Metanephros (tissue), 2 donors: ENCODE results near the gene PEMT. TPM values are rescaled to one million over a fixed set of nuclear protein-coding genes. Genes with fewer than 3 reads are reported as not detected.

Experiments
- small RNA-seq: library from RNA; depleted of rRNA; stranded (forward); fragments of <200 nt; gene quantifications from one replicate; pipeline ENCODE3, GENCODE V24; 2014; ENCODE audit warnings: low replicate concordance
- total RNA-seq: library from RNA; depleted of rRNA; stranded (reverse); fragments of >200 nt; gene quantifications from one replicate; pipeline ENCODE4 v1.2.3, GENCODE V29; 2014

PEMT gene, protein sequence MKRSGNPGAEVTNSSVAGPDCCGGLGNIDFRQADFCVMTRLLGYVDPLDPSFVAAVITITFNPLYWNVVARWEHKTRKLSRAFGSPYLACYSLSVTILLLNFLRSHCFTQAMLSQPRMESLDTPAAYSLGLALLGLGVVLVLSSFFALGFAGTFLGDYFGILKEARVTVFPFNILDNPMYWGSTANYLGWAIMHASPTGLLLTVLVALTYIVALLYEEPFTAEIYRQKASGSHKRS
- total RNA-seq: 45.3 TPM

GRCh38 chr17:17591355-17592298 is at the start of gene PEMT:
TSS of gene PEMT (minus strand) at chr17:17591708. CDS start at chr17:17591626, 82 bp downstream.

DNA sequence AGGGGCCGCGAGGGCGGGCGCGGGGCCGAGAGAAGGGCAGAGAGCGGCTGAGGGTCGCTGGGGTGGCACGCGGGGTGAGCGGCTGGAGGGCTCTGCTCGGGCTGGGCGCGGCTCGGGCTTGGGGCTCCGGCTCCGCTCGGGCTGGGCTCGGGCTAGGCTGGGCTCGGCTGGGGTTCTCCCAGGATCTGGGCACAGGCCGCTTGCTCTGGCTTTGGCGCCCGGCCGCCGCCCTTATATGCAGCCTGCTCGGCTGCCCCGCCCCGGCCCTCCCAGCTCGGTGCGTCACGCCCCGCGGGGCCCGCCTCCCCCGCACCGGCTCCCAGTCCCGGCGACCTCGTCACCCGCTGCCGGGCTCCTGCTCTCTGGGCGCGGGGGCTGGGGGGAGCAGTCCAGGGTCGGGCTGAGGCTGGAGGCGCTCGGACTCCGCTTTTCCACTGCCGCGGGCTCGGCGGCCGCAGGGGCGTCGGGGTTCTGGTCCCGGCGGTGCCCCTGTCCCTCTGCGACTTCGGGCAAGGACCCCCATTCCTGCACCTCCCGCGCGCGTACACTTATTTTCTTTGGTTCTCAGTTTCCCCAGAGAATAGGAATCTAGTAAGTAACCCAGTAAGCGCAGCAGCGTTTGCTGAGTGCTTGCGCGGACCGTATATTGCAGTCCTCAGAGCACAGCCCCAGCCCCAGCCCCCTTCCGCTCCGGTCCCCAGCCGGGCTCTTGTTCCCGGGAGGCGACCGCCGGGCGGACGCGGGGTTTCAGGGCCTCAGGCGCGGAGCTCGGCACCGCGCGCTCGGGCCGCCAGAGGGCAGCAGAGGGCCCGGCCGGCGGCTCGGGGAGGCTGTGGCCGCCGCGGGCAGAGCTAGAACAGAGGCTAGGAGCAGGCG is 95.1 kb downstream of the PEMT start, which contains the start of gene RASD1:
RASD1 (minus strand) TSS at position 207 of the 876 bp plus-strand sequence. CDS start 214 bp downstream, outside the sequence.

GRCh38 chr17:17476865-17477467 is 114.5 kb downstream of the PEMT start, which contains the start of gene MED9:
TSS of gene MED9 (plus strand) at chr17:17477000. CDS start at chr17:17477042, 42 bp downstream.

Small RNA genes within 50 kb of the gene (small RNA-seq; reads per million reads assigned to genes)
- gene RF00019 (not detected), gene RNU6-468P (not detected)

Other genes starting within 250 kb of the PEMT start
- gene MED9, start 114.7 kb downstream of the PEMT start, total RNA-seq: 22.4 TPM
- 10.7 TPM for gene RASD1, start 95.3 kb downstream of the PEMT start, total RNA-seq
- 39.1 TPM for gene RAI1, start 89.8 kb upstream of the PEMT start, total RNA-seq
- 67.8 TPM for gene SREBF1, start 245.3 kb upstream of the PEMT start, total RNA-seq